ENCODE data around the gene SNAI3.

SNAI3 gene

DNA sequence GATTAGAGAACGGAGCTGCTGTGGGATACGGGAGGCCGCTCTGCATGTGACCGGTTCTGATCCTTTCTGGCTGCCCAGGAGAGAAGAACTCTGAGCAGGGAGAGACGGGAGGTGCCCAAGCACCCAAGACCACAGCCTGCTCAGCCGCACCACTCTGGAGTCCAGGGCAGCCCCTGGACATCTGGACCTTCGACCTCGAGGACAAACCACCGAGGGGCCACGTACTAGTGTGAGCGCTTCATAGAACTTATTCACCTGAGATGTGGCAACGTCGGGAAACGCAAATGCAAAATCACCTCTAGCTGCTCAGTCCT lies 14.0 kb upstream of the SNAI3 start:
- peak overlapping the region; percentile 42 for H3K4me3 ChIP-seq (ENCODE audit: low read depth, low read length)
- no peak for DNase-seq (ENCODE audit: low read depth)
- TF ChIP-seq, protein P1, sequence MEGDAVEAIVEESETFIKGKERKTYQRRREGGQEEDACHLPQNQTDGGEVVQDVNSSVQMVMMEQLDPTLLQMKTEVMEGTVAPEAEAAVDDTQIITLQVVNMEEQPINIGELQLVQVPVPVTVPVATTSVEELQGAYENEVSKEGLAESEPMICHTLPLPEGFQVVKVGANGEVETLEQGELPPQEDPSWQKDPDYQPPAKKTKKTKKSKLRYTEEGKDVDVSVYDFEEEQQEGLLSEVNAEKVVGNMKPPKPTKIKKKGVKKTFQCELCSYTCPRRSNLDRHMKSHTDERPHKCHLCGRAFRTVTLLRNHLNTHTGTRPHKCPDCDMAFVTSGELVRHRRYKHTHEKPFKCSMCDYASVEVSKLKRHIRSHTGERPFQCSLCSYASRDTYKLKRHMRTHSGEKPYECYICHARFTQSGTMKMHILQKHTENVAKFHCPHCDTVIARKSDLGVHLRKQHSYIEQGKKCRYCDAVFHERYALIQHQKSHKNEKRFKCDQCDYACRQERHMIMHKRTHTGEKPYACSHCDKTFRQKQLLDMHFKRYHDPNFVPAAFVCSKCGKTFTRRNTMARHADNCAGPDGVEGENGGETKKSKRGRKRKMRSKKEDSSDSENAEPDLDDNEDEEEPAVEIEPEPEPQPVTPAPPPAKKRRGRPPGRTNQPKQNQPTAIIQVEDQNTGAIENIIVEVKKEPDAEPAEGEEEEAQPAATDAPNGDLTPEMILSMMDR (IDR thresholded peaks at IDR 0.05; ENCODE audit: insufficient read depth, low read depth, low read length, missing control alignments) = no peak

- no peak for DNase-seq (ENCODE audit: low read depth)
- H3K4me3 ChIP-seq (ENCODE audit: low read depth, low read length) = no peak overlapping the region
- TF ChIP-seq, protein P1 (IDR thresholded peaks at IDR 0.05; ENCODE audit: insufficient read depth, low read depth, low read length, missing control alignments) = no peak
Observed at GRCh38 chr16:88699180-88699579, 12.9 kb upstream of the SNAI3 start.

GRCh38 chr16:88698646-88699045 lies 12.3 kb upstream of the SNAI3 start:
- TF ChIP-seq, protein P1 (IDR thresholded peaks at IDR 0.05; ENCODE audit: insufficient read depth, low read depth, low read length, missing control alignments) = no peak
- peak; percentile 55 for DNase-seq (ENCODE audit: low read depth)
- H3K4me3 ChIP-seq (ENCODE audit: low read depth, low read length) = no peak overlapping the region

DNA sequence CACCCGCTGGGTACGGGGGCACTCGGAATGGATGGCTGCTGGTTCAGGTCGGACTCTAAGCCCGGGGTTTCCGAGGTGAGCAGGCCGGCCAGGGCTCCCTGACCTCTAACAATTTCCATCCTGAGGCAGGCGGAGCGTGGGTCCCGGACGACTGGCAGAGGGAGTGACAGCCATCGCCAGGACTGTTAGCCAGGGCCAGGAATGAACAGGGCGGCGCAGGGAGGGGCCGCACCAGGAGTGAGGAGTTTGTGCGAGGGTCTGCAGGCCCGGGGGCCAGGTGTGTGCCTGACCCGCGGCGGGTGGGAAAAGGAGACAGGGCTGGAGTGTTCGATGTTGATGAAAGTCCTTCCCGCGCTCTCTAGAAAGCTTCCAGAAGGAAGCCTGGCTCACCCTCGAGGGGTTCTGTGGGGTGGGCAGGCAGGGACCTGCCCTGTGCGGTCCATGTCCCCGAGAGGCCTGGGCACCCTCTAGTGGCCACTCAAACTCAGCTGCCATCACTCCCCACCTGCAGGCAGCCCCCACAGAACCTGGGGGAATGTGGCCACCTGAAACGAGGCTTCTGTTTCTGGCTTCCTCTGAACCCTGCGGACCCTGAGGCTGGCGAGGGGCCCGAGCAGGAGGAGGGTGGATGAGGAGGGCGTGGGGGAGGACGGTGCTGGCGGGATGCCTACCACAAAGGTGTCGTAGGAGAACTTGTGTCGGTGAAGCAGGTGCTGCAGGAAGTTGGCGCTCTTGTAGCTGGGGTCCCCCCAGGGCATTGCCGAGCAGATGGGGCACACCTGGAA lies 11.7 kb upstream of the SNAI3 start:
- no peak for DNase-seq (ENCODE audit: low read depth)
- no peak overlapping the region for H3K4me3 ChIP-seq (ENCODE audit: low read depth, low read length)
- TF ChIP-seq, protein P1 (IDR thresholded peaks at IDR 0.05; ENCODE audit: insufficient read depth, low read depth, low read length, missing control alignments) = peak; percentile 18

- no peak for DNase-seq (ENCODE audit: low read depth)
- TF ChIP-seq, protein P1 (IDR thresholded peaks at IDR 0.05; ENCODE audit: insufficient read depth, low read depth, low read length, missing control alignments) = no peak
- H3K4me3 ChIP-seq (ENCODE audit: low read depth, low read length) = no peak overlapping the region
Observed at GRCh38 chr16:88697116-88697830, 11.0 kb upstream of the SNAI3 start.

- H3K4me3 ChIP-seq (ENCODE audit: low read depth, low read length) = no peak overlapping the region
- TF ChIP-seq, protein P1 (IDR thresholded peaks at IDR 0.05; ENCODE audit: insufficient read depth, low read depth, low read length, missing control alignments) = no peak
- no peak for DNase-seq (ENCODE audit: low read depth)
Observed at GRCh38 chr16:88696441-88696840, 10.1 kb upstream of the SNAI3 start.
